Measurements from ENCODE around the gene SPATS2L.

The SPATS2L gene

GRCh38 chr2:200376513-200377354 lies 70.2 kb downstream of the SPATS2L start:
- DNase-seq: no peak

DNA sequence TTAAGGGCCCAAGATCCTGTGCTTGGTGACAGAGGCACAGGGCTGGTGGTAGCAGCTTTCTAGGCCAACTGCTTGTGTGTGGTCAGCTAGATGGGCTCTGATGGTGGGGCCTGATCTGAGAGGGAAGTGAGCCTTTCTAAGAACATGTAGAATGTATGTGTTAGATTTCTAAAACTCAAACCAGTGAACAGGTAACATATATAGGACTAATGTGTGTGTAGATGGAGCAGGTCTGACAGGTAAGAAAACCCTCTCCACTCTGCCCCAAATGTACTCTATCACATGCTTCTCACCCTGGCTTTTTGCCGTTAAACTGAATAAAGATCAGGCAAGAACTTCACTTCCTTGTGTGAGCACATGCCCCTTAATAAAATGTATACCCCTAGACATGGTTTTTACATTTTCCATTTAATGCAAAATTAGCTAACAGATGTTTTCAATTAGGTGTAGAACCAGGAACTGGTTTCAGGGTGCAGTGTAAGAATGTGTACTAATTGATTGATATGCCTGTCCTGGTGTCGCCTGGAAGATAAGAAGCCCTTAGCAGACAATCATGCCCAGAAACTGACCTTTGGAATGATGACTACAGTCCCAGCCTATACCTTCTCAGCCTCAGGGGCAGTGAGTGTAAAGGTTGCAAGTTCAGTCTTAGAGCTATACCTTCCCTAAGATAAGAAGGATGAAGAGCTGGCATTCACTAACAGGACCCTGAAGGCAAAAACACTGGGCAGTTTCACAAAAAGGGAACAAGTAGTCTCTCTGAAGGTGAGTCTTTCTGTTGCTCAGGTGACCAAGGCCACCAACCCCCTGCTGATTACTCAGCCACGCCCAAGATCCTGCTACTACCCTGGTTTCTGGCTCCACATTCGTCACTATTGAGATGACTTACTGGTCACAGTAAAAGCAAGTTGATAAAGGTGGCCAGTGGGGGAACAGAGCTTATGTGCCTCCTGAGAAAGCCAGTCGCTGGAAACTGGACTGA lies 71.2 kb downstream of the SPATS2L start:
- no peak for DNase-seq

DNA sequence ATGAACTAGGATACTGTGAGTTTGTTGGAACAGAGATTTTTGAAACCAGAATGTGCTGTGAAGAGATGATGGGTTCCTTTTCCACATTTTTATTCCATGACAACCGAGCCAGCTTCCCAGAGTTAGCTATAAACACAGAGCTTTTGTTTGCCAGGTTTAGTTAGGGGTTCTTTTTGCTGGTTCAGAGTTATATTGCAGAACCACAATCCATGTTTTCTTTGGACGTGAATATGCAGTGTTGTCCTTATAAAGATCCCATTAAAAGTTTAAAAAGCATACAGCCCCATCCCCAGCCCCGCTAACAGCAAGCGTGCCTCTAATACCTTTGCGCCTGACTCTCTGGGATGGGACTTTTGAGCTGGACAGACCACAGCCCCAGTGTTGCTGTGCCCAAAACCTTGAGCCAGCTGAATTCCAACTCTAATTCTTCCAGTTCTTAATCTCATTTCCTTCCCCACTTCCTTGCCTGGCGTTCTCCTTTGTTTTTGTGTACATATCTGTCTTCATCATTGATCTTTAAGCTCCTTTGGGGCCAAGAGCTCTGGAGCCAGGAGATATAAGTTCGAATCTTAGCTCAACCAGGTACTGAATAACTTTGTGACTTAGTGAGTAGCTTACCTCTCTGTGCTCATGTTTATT lies 72.3 kb downstream of the SPATS2L start:
- DNase-seq: no peak

GRCh38 chr2:200379481-200380090 lies 73.1 kb downstream of the SPATS2L start:
- no peak for DNase-seq

DNA sequence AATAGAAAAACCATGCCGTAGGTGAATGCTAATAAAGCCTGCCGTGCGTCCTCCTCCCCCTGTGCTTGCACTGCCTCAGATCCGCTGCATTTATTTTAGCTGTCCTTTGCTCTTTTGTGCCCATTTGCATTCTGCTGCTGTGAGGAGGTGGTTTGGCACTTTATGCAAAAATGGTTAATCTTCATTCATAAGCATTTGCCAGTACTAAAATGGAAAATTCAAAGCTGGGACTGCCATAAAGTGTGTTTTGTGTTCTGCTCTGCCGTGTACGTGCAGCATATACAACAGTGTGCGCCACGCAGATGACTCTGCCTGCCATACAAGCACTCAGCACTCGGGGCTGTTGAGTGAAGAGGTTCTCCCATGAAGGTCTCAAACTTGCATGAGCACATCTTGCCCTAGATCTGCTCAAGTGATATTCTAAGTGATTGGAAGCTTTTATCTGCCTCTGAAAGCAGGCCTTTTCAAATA lies 73.6 kb downstream of the SPATS2L start:
- DNase-seq: no peak

- DNase-seq: no peak
Measured at GRCh38 chr2:200380833-200381542, 74.5 kb downstream of the SPATS2L start.

DNA sequence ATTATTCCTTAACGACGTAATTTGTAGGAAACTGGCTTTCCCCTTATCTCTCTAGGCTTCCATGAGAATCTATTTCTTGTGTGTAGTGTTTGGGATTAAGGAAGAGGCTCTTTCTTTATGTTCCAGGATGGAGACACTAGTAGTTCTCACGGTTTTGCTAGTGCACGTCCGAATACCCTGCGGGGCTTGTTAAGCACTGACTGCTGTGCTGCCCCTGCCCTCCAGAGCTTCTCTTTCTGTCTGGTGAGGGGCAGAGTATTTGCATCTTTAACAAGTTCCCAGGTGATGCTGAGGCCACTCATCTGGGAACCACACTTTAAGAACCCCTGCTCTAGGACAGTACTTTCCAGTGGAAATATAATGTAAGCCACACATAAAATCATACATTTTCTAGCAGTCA lies 76.4 kb downstream of the SPATS2L start:
- DNase-seq: no peak

DNA sequence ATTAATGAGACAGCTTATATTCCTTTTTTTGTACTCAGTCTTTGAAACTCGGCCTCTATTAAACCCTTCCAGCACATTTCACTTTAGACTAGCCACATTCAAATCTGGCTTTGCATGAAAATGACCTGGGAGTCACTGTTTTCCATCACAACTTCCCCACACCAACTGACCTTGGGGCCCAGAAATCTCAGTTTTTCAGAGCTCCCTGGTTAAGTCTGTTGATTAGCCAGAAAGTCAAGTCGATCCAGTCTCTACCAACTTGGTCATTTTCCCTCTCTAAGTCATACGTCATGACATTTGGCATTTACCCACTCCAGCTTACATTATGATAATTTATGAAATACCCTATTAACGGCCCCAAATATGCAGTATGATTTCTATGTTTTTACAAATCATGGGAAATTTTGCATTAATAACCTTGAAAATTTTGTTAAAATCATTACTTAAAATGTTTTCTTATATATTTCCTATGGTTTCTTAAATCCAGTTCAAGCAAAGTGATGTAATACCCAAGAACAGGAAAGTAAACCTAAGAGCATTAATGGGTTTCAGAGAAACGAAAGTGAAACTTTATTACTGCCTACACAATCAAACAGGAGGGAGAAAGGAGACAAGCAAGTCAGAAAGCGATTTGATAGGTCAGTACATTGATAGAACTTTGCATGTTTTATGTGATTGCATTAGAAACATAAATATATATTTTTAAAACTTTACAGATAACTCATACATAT lies 77.1 kb downstream of the SPATS2L start:
- no peak for DNase-seq

GRCh38 chr2:200385063-200385635 lies 78.7 kb downstream of the SPATS2L start:
- no peak for DNase-seq

GRCh38 chr2:200393191-200393590 lies 86.7 kb downstream of the SPATS2L start:
- DNase-seq: no peak

- no peak for DNase-seq
Measured at GRCh38 chr2:200394045-200394444, 87.6 kb downstream of the SPATS2L start.

- no peak for DNase-seq
Measured at GRCh38 chr2:200396781-200397242, 90.3 kb downstream of the SPATS2L start.

- no peak for DNase-seq
Measured at GRCh38 chr2:200397785-200398184, 91.3 kb downstream of the SPATS2L start.

DNA sequence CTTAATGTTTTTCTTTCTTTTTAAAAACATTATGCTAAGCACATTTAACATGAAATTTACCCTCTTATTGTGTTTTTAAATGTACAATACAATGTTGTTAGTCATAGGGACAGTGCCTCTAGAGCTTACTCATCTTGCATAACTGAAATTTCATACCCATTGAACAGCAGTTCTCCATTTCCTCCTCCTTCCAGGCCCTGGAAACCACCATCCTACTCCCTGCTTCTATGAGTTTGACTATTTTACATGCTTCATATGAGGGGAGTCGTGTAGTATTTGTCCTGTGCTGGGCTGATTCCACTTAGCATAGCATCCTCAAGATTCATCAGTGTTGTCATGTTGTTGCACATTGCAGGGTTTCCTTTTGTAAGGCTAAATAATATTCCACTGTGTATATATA lies 92.6 kb downstream of the SPATS2L start:
- no peak for DNase-seq

- no peak for DNase-seq
Measured at GRCh38 chr2:200399636-200400035, 93.1 kb downstream of the SPATS2L start.

DNA sequence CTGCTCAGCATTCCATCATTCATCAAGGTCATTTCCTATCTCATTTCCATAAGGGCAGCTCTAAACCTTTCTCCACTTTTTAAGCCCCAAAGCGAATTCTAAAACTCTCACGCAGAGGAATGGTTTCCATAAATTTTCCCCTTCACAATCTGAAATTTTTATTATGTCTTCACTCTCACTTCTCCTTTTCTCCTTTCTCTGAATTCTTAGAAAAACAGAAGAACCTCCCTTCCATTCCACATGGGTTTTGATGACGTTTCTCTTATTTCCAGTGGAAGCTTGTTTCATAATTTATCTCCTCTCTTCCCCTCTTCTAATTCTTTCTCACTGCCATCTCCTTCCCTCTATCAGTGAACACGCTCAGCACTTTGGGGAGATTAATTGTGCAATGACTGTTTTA lies 97.3 kb downstream of the SPATS2L start:
- no peak for DNase-seq

- DNase-seq: no peak
Measured at GRCh38 chr2:200404615-200405014, 98.1 kb downstream of the SPATS2L start.

DNA sequence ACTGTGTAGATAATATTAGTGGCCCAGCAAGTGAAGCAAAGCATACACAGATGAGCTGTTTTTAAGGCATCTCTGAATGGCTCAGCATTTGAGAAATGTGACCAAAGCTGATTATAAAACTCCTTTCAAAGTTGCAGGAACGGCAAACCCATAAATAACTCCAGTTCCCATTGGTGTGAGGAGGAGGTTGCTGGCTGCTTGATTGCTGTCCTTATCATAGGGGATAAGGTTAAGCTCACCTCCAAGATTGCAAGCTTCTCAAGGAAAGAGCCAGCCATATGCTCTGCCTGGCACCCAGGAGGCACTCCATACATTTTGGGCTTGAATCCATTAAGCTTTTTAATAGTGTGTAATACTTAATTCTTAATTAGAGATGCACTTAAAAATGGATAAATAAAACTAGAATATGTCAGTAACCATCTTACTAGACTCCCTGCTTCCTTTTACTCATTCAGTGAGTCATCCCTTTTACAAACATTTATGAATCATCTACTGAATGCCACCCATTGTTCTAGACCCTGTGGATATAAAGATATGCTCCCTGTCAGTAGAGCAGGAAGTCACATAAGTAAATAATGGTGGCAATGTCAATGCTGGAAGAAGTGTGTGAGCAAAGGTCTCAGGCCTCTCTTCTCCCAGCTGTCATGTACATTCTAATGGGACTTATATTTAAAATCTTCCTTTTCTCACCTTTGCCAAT lies 99.3 kb downstream of the SPATS2L start:
- no peak for DNase-seq

DNA sequence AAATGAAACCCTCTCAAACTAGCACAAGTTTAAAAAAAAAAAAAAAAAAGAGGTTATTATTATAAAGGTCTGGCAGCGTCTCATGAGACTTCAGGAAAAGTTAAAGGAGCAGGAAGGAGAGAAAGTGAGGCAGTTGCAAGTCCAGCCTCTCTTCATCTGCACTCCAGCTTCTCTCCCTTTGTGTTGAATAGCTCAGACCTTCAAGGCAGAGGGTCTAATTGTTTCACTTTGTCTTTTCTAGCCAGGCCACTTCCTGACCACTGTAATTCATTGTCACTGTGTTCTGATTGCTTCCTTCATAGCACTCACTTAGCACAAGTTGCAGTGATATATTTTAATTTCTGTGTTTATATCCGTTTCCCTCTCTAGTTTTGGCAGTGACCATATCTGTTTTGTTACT lies 99.9 kb downstream of the SPATS2L start:
- no peak for DNase-seq
